ENCODE data around the gene COG1. TPM values are rescaled to one million over a fixed set of nuclear protein-coding genes. Genes with fewer than 3 reads are reported as not detected.

Gene COG1
- total and polyA plus RNA-seq, 8 donors, result 30.7 to 54.3 (median 45.6) TPM

- Histone ChIP-seq H3K36me3 (no peaks in the 10 kb centered on the region), H3K4me3 (no peak overlapping the region), H3K4me1 (peaks cover 0 to 71% of the 10 kb centered on the region in 2 donors), H3K9me3 (no peaks in the 10 kb centered on the region), H3K27me3 (no peaks in the 10 kb centered on the region), H3K27ac (peak overlapping the region in 1 of 2 donors; percentile 51)
- peak in 2 of 4 donors; percentile 18 to 62 for DNase-seq
- ATAC-seq, result peak; percentile 29
- TF ChIP-seq CTCF (IDR thresholded peaks at IDR 0.05), result no peak
- intact Hi-C loops (cut with DNase I), result no loop called here
These were observed 35.9 kb downstream of the COG1 start for GRCh38 chr17:73228748-73229236.

GRCh38 chr17:73230088-73230487 lies 37.2 kb downstream of the COG1 start:
- intact Hi-C loops (cut with DNase I), result no loop called here
- Histone ChIP-seq H3K27me3 (no peaks in the 10 kb centered on the region), H3K9me3 (no peaks in the 10 kb centered on the region), H3K4me3 (no peak overlapping the region), H3K36me3 (no peaks in the 10 kb centered on the region), H3K4me1 (peaks cover 0 to 70% of the 10 kb centered on the region in 2 donors), H3K27ac (no peak overlapping the region)
- no peak for ATAC-seq
- no peak for TF ChIP-seq CTCF (IDR thresholded peaks at IDR 0.05)
- no peak for DNase-seq

GRCh38 chr17:73231395-73231794 lies 38.5 kb downstream of the COG1 start:
- peak overlapping the region in 1 of 2 donors; percentile 72 for H3K27ac ChIP-seq
- no peaks in the 10 kb centered on the region for H3K9me3 ChIP-seq
- TF ChIP-seq CTCF (IDR thresholded peaks at IDR 0.05), result no peak
- peak overlapping the region; percentile 78 to 100 for H3K4me3 ChIP-seq
- H3K27me3 ChIP-seq, result no peaks in the 10 kb centered on the region
- peak in 1 of 4 donors; percentile 9 for DNase-seq
- H3K36me3 ChIP-seq, result peaks cover 0 to 11% of the 10 kb centered on the region in 2 donors
- H3K4me1 ChIP-seq, result peaks cover 0 to 66% of the 10 kb centered on the region in 2 donors
- intact Hi-C loops (cut with DNase I), result no loop called here
- ATAC-seq, result no peak

GRCh38 chr17:73231841-73232586 lies 39.2 kb downstream of the COG1 start:
- peaks cover 0 to 59% of the 10 kb centered on the region in 2 donors for H3K4me1 ChIP-seq
- peak; percentile 95 to 100 (median 96) for DNase-seq
- intact Hi-C loops (cut with DNase I), result no loop called here
- no peaks in the 10 kb centered on the region for H3K27me3 ChIP-seq
- peak overlapping the region; percentile 78 to 100 for H3K4me3 ChIP-seq
- peak; percentile 98 for ATAC-seq
- peaks cover 0 to 14% of the 10 kb centered on the region in 2 donors for H3K36me3 ChIP-seq
- peak in 1 of 2 donors; percentile 45 for TF ChIP-seq CTCF (IDR thresholded peaks at IDR 0.05)
- peak overlapping the region; percentile 62 to 72 for H3K27ac ChIP-seq
- H3K9me3 ChIP-seq, result no peaks in the 10 kb centered on the region

- DNase-seq (peak in 3 of 4 donors; percentile 31 to 86 (median 50)), ATAC-seq (peak; percentile 67)
- intact Hi-C loops (cut with DNase I), result no loop called here
- Histone ChIP-seq H3K4me3 (peak overlapping the region; percentile 78 to 100), H3K36me3 (peaks cover 0 to 15% of the 10 kb centered on the region in 2 donors), H3K4me1 (peaks cover 0 to 56% of the 10 kb centered on the region in 2 donors), H3K9me3 (no peaks in the 10 kb centered on the region), H3K27ac (peak overlapping the region; percentile 62 to 72), H3K27me3 (no peaks in the 10 kb centered on the region)
- no peak for TF ChIP-seq CTCF (IDR thresholded peaks at IDR 0.05)
These were observed 39.9 kb downstream of the COG1 start for GRCh38 chr17:73232587-73233373.

Data from left lung (tissue), 10 donors.